GM18858 (cell line): ENCODE measurements around the gene PRR20B.
"Not testable (repeated sequence)": the region's sequence is repeated elsewhere in the genome, so short reads cannot be mapped to it uniquely, and the experiment has no call there.

ENCODE experiments used
- ATAC-seq: cut with Tn5 transposase; IDR thresholded peaks from one replicate; pipeline ENCODE4 v1.9.1; 2021; ENCODE audit not compliant: unreplicated experiment

Gene PRR20B

GRCh38 chr13:57147188-57147587 is at the start of gene PRR20B:
PRR20B (plus strand) TSS chr13:57147488; CDS start chr13:57147875, 387 bp downstream.
- ATAC-seq, result not testable (repeated sequence)

GRCh38 chr13:57114945-57115344 is 32.3 kb upstream of the PRR20B start:
- no peak for ATAC-seq

- no peak for ATAC-seq
Measured at GRCh38 chr13:57123681-57124080, 23.6 kb upstream of the PRR20B start.

- ATAC-seq, result no peak
Measured at GRCh38 chr13:57128909-57129308, 18.4 kb upstream of the PRR20B start.

- no peak for ATAC-seq
Measured at GRCh38 chr13:57136093-57136492, 11.2 kb upstream of the PRR20B start.

GRCh38 chr13:57137585-57137984 is 9.7 kb upstream of the PRR20B start:
- ATAC-seq, result no peak

- ATAC-seq, result no peak
Measured at GRCh38 chr13:57138988-57139387, 8.3 kb upstream of the PRR20B start.

GRCh38 chr13:57139781-57140180 is 7.5 kb upstream of the PRR20B start:
- ATAC-seq, result not testable (repeated sequence)

GRCh38 chr13:57140235-57140968 is 6.9 kb upstream of the PRR20B start, which contains the start of gene PRR20A:
PRR20A (plus strand) TSS chr13:57140918; CDS start chr13:57141305, 387 bp downstream.
- not testable (repeated sequence) for ATAC-seq

GRCh38 chr13:57148106-57148505 is 818 bp downstream of the PRR20B start:
- ATAC-seq, result not testable (repeated sequence)

- ATAC-seq, result not testable (repeated sequence)
Measured at GRCh38 chr13:57153761-57154160, 6.5 kb downstream of the PRR20B start, which contains the start of gene PRR20C. PRR20C (plus strand) TSS chr13:57154061; CDS start chr13:57154448, 387 bp downstream.

- ATAC-seq, result not testable (repeated sequence)
Measured at GRCh38 chr13:57160332-57160731, 13.0 kb downstream of the PRR20B start, which contains the start of gene PRR20D. PRR20D (plus strand) TSS chr13:57160632; CDS start chr13:57161019, 387 bp downstream.

GRCh38 chr13:57166897-57167296 is 19.6 kb downstream of the PRR20B start, which contains the start of gene PRR20E:
PRR20E (plus strand) TSS chr13:57167197; CDS start chr13:57167584, 387 bp downstream.
- not testable (repeated sequence) for ATAC-seq

- no peak for ATAC-seq
Measured at GRCh38 chr13:57191667-57192066, 44.4 kb downstream of the PRR20B start.
